Measurements from ENCODE around the gene INF2. TPM values are rescaled to one million over a fixed set of nuclear protein-coding genes. Genes with fewer than 3 reads are reported as not detected.

The INF2 gene
- total RNA-seq, 4 donors from 2014 or later: 36.7 to 43.6 (median 37.8) TPM

DNA sequence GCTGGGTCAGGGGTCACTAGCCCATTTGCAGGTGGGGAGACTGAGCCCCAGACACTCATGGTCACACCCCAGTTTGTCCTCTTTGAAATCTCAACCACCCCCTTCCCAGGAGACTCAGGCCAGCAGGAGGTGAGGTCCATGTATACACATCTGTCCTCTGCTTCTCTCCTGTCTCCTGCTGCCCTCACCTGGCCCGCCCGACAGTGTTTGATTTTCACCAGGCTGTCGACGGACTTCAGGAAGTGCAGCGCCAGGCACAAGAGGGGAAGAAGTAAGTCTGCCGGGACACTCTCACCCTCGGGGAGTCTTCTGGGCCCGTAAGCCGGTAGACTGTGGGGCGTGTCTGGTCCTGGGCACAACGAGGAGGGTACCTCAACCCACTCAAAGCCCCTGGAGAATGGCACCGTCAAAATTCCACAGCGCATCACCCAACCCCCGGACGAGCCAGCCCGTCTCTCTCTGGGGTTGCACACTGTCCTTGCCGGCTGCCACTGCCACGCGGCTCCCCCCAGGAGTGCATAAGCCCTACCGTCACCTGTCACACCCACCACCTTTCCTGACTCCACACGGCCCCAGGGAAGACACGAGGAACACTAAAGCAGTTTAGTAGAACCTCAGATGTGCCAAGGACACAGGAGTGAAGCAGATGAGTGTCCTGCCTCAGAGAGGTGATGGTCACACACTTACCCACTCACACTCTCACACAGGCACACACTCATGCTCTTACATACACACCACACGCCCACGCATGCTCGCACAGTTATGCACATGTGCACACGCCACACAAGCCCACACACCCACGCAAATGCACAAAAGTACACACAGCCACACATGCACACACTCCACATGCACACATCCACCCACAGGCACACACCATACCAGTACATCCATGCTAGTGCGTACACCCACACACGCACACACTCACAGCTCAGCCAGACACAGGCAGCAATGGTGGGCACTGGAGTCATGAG lies 50.4 kb downstream of the INF2 start:
- TF ChIP-seq, protein P1, sequence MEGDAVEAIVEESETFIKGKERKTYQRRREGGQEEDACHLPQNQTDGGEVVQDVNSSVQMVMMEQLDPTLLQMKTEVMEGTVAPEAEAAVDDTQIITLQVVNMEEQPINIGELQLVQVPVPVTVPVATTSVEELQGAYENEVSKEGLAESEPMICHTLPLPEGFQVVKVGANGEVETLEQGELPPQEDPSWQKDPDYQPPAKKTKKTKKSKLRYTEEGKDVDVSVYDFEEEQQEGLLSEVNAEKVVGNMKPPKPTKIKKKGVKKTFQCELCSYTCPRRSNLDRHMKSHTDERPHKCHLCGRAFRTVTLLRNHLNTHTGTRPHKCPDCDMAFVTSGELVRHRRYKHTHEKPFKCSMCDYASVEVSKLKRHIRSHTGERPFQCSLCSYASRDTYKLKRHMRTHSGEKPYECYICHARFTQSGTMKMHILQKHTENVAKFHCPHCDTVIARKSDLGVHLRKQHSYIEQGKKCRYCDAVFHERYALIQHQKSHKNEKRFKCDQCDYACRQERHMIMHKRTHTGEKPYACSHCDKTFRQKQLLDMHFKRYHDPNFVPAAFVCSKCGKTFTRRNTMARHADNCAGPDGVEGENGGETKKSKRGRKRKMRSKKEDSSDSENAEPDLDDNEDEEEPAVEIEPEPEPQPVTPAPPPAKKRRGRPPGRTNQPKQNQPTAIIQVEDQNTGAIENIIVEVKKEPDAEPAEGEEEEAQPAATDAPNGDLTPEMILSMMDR (IDR thresholded peaks at IDR 0.05): no peak
- TF ChIP-seq POLR2A (IDR thresholded peaks at IDR 0.05): no peak
- Histone ChIP-seq H3K27ac (no peak overlapping the region), H3K36me3 (peaks cover 0 to 37% (median 0%) of the 10 kb centered on the region in 3 donors), H3K9me3 (no peaks in the 10 kb centered on the region), H3K4me3 (no peak overlapping the region), H3K27me3 (no peaks in the 10 kb centered on the region), H3K4me1 (peaks cover 14 to 31% (median 24%) of the 10 kb centered on the region in 3 donors)
- DNase-seq: no peak
- WGBS, 2 donors: 82 to 90% methylated on average over 17 to 21 of the region's 29 CpGs
- intact Hi-C loops (cut with DNase I): no loop called here

DNA sequence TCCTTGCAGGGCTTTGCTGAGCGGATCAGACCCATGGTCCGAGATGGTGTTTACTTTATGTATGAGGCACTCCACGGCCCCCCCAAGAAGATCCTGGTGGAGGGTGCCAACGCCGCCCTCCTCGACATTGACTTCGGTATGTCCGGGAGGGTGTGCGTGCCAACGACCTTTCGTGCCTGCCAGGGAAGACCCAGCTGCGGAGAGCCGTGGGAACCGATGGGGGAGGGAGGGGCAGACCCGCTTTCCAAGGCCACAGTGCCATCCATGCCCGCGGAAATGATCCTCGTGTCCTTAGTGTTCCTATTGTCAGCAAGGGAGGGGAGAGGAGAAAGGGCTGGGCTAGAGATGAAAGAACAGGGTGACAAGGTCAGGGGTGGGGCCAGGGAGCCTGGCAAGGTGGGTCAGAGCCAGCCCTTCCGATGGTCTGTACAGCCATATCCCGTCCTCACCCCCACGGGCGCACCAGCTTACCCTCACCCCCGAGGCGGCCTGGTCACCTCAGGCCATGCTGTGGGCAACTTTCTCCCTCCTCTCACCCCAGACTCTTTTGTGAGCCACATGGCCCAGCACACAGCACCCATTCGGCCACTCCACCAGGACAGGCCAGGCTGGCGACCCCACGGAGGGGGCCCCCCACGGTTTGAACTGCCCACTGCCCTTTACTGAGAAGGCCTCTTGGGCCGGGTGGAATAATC lies 51.8 kb downstream of the INF2 start:
- 89 to 91% methylated on average over 13 of the region's 29 CpGs for WGBS, 2 donors
- TF ChIP-seq, protein P1 (IDR thresholded peaks at IDR 0.05): no peak
- TF ChIP-seq POLR2A (IDR thresholded peaks at IDR 0.05): no peak
- H3K27ac ChIP-seq: no peak overlapping the region
- peaks cover 0 to 37% (median 0%) of the 10 kb centered on the region in 3 donors for H3K36me3 ChIP-seq
- intact Hi-C loops (cut with DNase I): no loop called here
- H3K4me1 ChIP-seq: peaks cover 7 to 27% (median 19%) of the 10 kb centered on the region in 3 donors
- no peak for DNase-seq
- no peaks in the 10 kb centered on the region for H3K27me3 ChIP-seq
- H3K4me3 ChIP-seq: no peak overlapping the region
- no peaks in the 10 kb centered on the region for H3K9me3 ChIP-seq

DNA sequence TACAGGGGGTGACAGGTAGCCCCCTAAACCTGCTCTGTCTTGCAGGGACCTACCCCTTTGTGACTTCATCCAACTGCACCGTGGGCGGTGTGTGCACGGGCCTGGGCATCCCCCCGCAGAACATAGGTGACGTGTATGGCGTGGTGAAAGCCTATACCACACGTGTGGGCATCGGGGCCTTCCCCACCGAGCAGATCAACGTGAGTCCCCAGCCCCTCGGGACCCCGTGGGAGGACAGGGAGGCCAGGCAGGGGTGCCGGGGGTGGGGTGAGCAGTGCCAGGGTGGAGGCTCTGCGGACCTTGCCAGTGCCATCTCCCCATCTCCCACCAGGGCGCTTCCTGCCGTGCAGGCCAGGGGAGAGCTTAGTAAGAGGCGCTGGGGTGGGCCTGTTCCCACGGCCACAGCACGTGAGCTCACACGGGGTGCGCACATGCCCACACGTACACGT lies 52.4 kb downstream of the INF2 start:
- no peak overlapping the region for H3K4me3 ChIP-seq
- H3K4me1 ChIP-seq: peaks cover 8 to 27% (median 18%) of the 10 kb centered on the region in 3 donors
- no peak for TF ChIP-seq POLR2A (IDR thresholded peaks at IDR 0.05)
- TF ChIP-seq, protein P1 (IDR thresholded peaks at IDR 0.05): no peak
- no peaks in the 10 kb centered on the region for H3K9me3 ChIP-seq
- no peaks in the 10 kb centered on the region for H3K27me3 ChIP-seq
- intact Hi-C loops (cut with DNase I): no loop called here
- H3K36me3 ChIP-seq: peaks cover 0 to 37% (median 0%) of the 10 kb centered on the region in 3 donors
- no peak for DNase-seq
- WGBS, 2 donors: 20% methylated on average over 1 of the region's 23 CpGs; no CpG with 5 or more reads in 1 of the 2 donors
- no peak overlapping the region for H3K27ac ChIP-seq

DNA sequence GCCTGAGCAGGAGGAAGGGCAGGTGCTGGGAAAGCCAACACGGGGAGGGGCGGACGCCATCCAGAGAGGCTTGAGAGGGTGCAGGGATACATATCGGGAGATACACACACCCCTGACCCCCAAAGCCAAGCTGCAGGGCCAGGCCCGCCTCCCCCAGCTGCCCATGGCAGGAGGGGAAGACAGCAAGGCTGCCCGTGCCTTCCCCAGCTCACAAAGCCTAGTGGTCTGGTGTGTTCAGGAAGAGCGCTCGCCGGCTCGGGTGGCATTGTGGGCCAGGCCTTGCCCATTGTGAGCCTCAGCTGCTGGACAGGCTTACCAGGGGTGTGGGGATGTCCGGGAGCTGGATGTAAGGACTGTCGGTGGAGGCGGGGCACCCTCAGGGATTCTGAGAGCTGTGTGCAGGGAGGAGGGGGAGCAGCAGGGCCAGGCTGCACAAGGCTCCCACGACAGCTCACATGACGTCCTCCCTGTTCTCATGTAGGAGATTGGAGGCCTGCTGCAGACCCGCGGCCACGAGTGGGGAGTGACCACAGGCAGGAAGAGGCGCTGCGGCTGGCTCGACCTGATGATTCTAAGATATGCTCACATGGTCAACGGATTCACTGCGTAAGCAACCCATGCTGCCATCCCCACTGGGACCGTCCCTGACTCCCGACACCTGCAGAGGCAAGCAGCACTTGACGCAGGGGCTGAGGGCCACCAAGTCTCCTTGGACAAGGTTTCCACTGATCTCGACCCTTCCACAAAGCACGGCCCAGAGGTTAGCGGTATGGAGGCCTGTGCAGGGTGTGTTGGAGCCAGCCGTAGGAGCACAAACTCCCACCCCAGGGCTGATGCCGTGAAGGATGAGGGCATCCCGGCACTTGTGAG lies 53.4 kb downstream of the INF2 start:
- TF ChIP-seq, protein P1 (IDR thresholded peaks at IDR 0.05): no peak
- no peak for TF ChIP-seq POLR2A (IDR thresholded peaks at IDR 0.05)
- 83 to 91% methylated on average over 4 to 9 of the region's 32 CpGs for WGBS, 2 donors
- H3K27ac ChIP-seq: no peak overlapping the region
- no peak overlapping the region for H3K4me3 ChIP-seq
- no peaks in the 10 kb centered on the region for H3K27me3 ChIP-seq
- peaks cover 0 to 37% (median 0%) of the 10 kb centered on the region in 3 donors for H3K36me3 ChIP-seq
- intact Hi-C loops (cut with DNase I): no loop called here
- peaks cover 17 to 27% (median 22%) of the 10 kb centered on the region in 3 donors for H3K4me1 ChIP-seq
- H3K9me3 ChIP-seq: no peaks in the 10 kb centered on the region
- DNase-seq: no peak

All from esophagus squamous epithelium (tissue), 5 donors.